Measurements from ENCODE around the gene RGL1. TPM values are rescaled to one million over a fixed set of nuclear protein-coding genes. Genes with fewer than 3 reads are reported as not detected.
A peak's percentile ranks its signal among the peaks of the same experiment; 100 is the strongest.

RGL1 gene
- total RNA-seq, 1 experiment from 2014 or later: 28.2 TPM

DNA sequence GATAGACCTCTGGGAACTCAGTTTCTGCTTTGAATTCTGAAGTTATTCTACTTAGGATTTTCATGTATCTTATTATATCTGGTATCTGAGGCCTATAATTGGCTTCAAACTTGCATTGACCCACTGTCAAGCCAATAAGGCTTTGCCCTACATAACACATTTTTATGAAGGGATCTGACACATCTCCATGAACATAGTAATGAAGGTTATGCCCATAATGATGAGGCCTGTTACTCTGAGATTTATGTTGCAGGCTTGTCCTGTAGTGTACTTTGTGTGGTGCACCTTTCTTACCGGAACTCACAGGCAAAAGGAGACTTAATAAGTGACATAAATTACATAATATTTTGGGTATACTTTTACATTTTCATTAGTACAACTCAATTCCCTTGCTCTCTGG is 14.1 kb downstream of the RGL1 start:
- Histone ChIP-seq H3K36me3 (no peaks in the 10 kb centered on the region), H3K27ac (no peak overlapping the region), H3K4me1 (replicated peaks) (peaks cover 42% of the 10 kb centered on the region), H3K9me3 (replicated peaks) (no peaks in the 10 kb centered on the region), H3K27me3 (replicated peaks) (no peaks in the 10 kb centered on the region), H3K4me3 (no peak overlapping the region)
- no peak for DNase-seq (ENCODE audit: low read depth in 1 of 2, low spot score in 2 of 2)

DNA sequence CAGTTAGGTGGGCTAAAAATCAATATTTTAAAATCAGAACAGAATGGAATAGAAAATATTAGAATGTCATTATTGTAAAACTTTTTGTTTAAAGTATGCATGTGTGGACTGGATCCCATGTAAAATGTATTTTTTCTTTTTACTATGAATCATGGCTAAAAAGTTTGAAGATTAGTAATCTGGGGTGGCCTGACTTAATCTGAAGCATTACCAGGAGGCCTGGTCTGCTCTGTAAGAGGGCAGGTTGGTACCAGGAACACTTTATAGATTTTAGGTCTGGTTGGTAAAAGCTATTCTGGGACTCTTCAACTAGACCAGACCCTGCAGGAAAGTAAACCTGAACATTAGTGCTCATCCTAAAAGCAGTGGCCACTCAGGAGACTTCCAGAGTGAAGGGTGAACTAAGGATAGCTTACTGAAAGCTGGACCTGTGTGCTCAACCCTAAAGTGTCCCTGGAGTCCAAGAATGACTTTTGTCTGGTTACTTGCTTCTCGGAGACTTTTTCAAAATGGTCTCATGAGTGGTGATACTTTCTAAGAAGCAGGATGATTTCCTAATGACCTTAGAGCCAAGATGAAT is 16.5 kb downstream of the RGL1 start:
- no peaks in the 10 kb centered on the region for H3K9me3 ChIP-seq (replicated peaks)
- no peak overlapping the region for H3K4me3 ChIP-seq
- DNase-seq (ENCODE audit: low read depth in 1 of 2, low spot score in 2 of 2): no peak
- no peaks in the 10 kb centered on the region for H3K36me3 ChIP-seq
- peaks cover 41% of the 10 kb centered on the region for H3K4me1 ChIP-seq (replicated peaks)
- H3K27me3 ChIP-seq (replicated peaks): no peaks in the 10 kb centered on the region
- H3K27ac ChIP-seq: peak overlapping the region; percentile 85

GRCh38 chr1:183821889-183822611 is 17.1 kb downstream of the RGL1 start:
- H3K4me1 ChIP-seq (replicated peaks): peaks cover 36% of the 10 kb centered on the region
- H3K27me3 ChIP-seq (replicated peaks): no peaks in the 10 kb centered on the region
- H3K27ac ChIP-seq: peak overlapping the region; percentile 85
- DNase-seq (ENCODE audit: low read depth in 1 of 2, low spot score in 2 of 2): peak in 1 of 2 experiments; percentile 87
- H3K36me3 ChIP-seq: no peaks in the 10 kb centered on the region
- no peaks in the 10 kb centered on the region for H3K9me3 ChIP-seq (replicated peaks)
- H3K4me3 ChIP-seq: no peak overlapping the region

- H3K9me3 ChIP-seq (replicated peaks): no peaks in the 10 kb centered on the region
- no peak for DNase-seq (ENCODE audit: low read depth in 1 of 2, low spot score in 2 of 2)
- no peaks in the 10 kb centered on the region for H3K27me3 ChIP-seq (replicated peaks)
- H3K4me1 ChIP-seq (replicated peaks): peaks cover 22% of the 10 kb centered on the region
- no peak overlapping the region for H3K27ac ChIP-seq
- H3K36me3 ChIP-seq: no peaks in the 10 kb centered on the region
- no peak overlapping the region for H3K4me3 ChIP-seq
These were observed 19.4 kb downstream of the RGL1 start for GRCh38 chr1:183824291-183824690.

DNA sequence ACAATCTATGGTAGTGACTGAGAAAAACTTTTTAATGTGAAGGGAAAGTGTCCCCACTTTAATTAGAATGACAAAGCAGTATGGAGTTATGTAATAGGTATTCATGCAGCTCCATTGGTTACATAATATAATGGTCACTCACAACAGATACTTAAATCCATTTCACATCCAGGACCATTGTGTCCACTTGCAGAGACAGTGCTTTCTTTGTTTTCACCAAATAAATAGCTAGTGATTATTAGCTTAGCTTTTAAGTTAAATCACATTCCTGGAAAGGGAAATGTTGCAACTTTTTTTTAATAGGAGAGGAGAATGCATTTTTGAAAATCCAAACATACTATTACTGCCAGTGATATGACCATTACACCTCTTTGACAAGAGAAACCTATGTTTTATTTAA is 22.9 kb downstream of the RGL1 start:
- peaks cover 9% of the 10 kb centered on the region for H3K4me1 ChIP-seq (replicated peaks)
- no peak for DNase-seq (ENCODE audit: low read depth in 1 of 2, low spot score in 2 of 2)
- no peak overlapping the region for H3K27ac ChIP-seq
- H3K27me3 ChIP-seq (replicated peaks): no peaks in the 10 kb centered on the region
- H3K4me3 ChIP-seq: no peak overlapping the region
- H3K36me3 ChIP-seq: no peaks in the 10 kb centered on the region
- no peaks in the 10 kb centered on the region for H3K9me3 ChIP-seq (replicated peaks)

DNA sequence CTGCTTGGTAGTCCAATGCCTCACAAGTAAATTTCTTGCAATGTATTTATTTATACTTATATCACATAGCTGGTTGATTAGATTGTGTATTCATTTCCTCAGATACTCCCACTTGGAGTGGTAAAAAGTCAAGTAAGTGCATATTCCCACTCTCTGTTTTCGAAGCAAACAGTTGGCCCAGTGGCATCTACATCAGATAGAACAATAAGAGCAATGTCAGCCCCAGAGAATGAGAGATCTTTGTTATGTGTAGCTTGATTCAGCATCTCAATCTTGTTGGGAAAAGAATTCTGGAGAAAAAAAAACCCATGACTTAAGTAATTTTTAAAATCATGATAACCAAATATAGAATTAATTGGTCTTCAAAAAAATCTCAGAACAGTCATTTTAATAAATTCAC is 25.5 kb downstream of the RGL1 start:
- H3K9me3 ChIP-seq (replicated peaks): no peaks in the 10 kb centered on the region
- H3K27me3 ChIP-seq (replicated peaks): no peaks in the 10 kb centered on the region
- no peak overlapping the region for H3K4me3 ChIP-seq
- peaks cover 7% of the 10 kb centered on the region for H3K4me1 ChIP-seq (replicated peaks)
- no peak overlapping the region for H3K27ac ChIP-seq
- no peak for DNase-seq (ENCODE audit: low read depth in 1 of 2, low spot score in 2 of 2)
- H3K36me3 ChIP-seq: no peaks in the 10 kb centered on the region

GRCh38 chr1:183831311-183831710 is 26.4 kb downstream of the RGL1 start:
- H3K4me3 ChIP-seq: no peak overlapping the region
- no peaks in the 10 kb centered on the region for H3K27me3 ChIP-seq (replicated peaks)
- no peak overlapping the region for H3K27ac ChIP-seq
- H3K9me3 ChIP-seq (replicated peaks): no peaks in the 10 kb centered on the region
- DNase-seq (ENCODE audit: low read depth in 1 of 2, low spot score in 2 of 2): no peak
- peaks cover 7% of the 10 kb centered on the region for H3K4me1 ChIP-seq (replicated peaks)
- no peaks in the 10 kb centered on the region for H3K36me3 ChIP-seq

DNA sequence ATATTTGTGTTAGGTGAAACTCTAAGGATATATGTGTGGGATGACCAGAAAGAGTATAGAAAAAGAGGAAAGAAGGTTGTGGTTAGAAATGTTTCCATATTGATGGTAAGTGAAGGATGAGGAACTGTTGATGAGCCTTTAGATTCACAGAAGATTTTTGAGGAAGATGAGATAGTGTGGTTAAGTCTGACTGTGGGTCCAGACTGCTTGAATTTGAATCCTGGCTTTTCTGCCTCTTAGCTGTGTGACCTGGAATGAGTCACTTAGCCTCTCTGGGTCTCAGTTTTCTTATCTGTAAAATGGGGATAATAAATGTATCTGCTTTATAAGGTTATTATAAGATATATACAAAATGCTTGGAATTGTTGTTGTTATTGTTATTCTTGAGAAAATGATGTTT is 27.5 kb downstream of the RGL1 start:
- Histone ChIP-seq H3K4me3 (no peak overlapping the region), H3K36me3 (no peaks in the 10 kb centered on the region), H3K9me3 (replicated peaks) (no peaks in the 10 kb centered on the region), H3K27me3 (replicated peaks) (no peaks in the 10 kb centered on the region), H3K4me1 (replicated peaks) (peaks cover 7% of the 10 kb centered on the region), H3K27ac (no peak overlapping the region)
- no peak for DNase-seq (ENCODE audit: low read depth in 1 of 2, low spot score in 2 of 2)

DNA sequence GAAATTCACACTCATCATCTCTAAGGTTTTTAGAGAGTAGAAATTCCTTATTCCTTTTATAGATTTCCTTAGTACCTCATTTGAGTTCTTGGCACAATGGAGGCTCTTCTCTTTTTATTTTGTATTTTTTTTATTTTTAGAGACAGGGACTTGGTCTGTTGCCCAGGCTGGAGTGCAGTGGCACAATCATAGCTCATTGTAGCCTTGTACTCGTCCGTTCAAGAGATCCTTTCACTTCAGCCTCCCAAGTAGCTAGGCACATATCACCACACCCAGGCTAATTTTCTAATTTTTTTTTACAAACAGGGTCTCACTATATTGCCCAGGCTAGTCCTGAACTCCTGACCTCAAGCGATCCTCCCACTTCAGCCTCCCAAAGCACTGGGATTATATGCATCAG is 29.6 kb downstream of the RGL1 start:
- Histone ChIP-seq H3K27ac (no peak overlapping the region), H3K4me1 (replicated peaks) (peaks cover 17% of the 10 kb centered on the region), H3K36me3 (peaks cover 4% of the 10 kb centered on the region), H3K27me3 (replicated peaks) (no peaks in the 10 kb centered on the region), H3K9me3 (replicated peaks) (no peaks in the 10 kb centered on the region), H3K4me3 (no peak overlapping the region)
- DNase-seq (ENCODE audit: low read depth in 1 of 2, low spot score in 2 of 2): no peak

- H3K27ac ChIP-seq: no peak overlapping the region
- H3K4me3 ChIP-seq: no peak overlapping the region
- no peaks in the 10 kb centered on the region for H3K9me3 ChIP-seq (replicated peaks)
- no peak for DNase-seq (ENCODE audit: low read depth in 1 of 2, low spot score in 2 of 2)
- H3K36me3 ChIP-seq: peaks cover 5% of the 10 kb centered on the region
- no peaks in the 10 kb centered on the region for H3K27me3 ChIP-seq (replicated peaks)
- peaks cover 29% of the 10 kb centered on the region for H3K4me1 ChIP-seq (replicated peaks)
These were observed 31.7 kb downstream of the RGL1 start for GRCh38 chr1:183836598-183836997.

DNA sequence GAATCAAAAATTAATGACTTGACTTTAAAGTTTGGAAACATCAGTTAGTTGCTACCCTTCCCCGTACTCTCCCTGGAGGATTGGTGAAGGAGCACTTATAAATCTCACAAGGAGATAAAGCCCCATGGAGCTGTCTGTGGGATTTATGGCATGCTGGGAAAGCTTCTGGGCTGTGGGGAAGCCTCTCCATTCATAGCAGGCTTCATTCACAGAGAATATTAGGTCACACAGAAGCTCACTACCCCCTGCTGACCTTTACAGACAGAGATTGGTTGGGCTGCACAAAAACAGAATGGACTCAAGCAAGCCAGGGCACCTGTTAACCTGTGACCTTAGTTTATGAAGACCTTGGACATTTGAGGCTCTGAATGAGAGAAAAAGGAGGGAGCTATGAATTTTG is 32.1 kb downstream of the RGL1 start:
- no peak for DNase-seq (ENCODE audit: low read depth in 1 of 2, low spot score in 2 of 2)
- Histone ChIP-seq H3K4me3 (no peak overlapping the region), H3K4me1 (replicated peaks) (peaks cover 33% of the 10 kb centered on the region), H3K27ac (no peak overlapping the region), H3K27me3 (replicated peaks) (no peaks in the 10 kb centered on the region), H3K9me3 (replicated peaks) (no peaks in the 10 kb centered on the region), H3K36me3 (peaks cover 5% of the 10 kb centered on the region)

- peaks cover 43% of the 10 kb centered on the region for H3K4me1 ChIP-seq (replicated peaks)
- H3K27me3 ChIP-seq (replicated peaks): no peaks in the 10 kb centered on the region
- H3K9me3 ChIP-seq (replicated peaks): no peaks in the 10 kb centered on the region
- H3K27ac ChIP-seq: no peak overlapping the region
- peaks cover 5% of the 10 kb centered on the region for H3K36me3 ChIP-seq
- no peak overlapping the region for H3K4me3 ChIP-seq
- DNase-seq (ENCODE audit: low read depth in 1 of 2, low spot score in 2 of 2): no peak
These were observed 33.3 kb downstream of the RGL1 start for GRCh38 chr1:183838221-183838620.

DNA sequence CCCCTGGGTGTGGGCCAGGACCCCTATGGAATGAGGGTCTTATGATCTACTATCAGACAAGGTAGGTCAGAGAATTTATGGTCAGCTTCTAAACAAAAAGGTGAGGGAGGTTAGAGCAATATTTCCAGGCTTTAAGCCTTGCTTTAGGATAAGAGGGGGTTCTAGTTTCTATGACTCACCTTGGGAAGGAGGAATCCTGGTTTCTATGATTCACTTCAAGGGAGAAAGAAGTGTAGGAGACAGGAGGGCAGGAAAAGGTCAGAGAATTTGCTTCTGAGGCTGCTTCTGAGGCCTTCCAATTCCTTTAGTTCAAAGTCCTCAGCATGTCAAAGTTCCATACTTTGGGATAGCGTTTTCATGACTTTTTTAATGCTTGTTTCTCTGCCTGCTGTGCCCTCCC is 35.2 kb downstream of the RGL1 start:
- H3K4me1 ChIP-seq (replicated peaks): peaks cover 62% of the 10 kb centered on the region
- H3K27me3 ChIP-seq (replicated peaks): no peaks in the 10 kb centered on the region
- H3K36me3 ChIP-seq: peaks cover 5% of the 10 kb centered on the region
- H3K27ac ChIP-seq: peak overlapping the region; percentile 42
- no peak overlapping the region for H3K4me3 ChIP-seq
- DNase-seq (ENCODE audit: low read depth in 1 of 2, low spot score in 2 of 2): peak in 1 of 2 experiments; percentile 34
- H3K9me3 ChIP-seq (replicated peaks): no peaks in the 10 kb centered on the region

DNA sequence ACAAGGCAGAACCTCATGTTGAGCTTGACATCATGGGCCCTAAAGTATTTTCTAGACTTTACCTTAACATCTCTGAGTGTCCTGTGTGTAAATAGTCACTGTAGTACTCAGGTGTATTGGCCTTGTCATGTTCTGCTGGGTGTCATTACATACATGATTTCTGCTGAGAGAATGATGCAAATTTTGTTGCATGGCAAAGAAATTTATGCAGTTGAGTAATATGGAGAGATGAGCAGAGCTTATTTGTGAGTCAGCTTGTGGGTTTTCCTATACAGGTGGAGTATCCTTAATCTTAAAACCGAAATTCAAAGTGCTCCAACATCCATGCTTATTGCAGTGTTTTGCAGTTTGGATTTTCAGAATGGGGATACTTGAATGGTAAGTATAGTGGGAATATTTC is 36.6 kb downstream of the RGL1 start:
- Histone ChIP-seq H3K36me3 (peaks cover 5% of the 10 kb centered on the region), H3K27ac (peak overlapping the region; percentile 86), H3K9me3 (replicated peaks) (no peaks in the 10 kb centered on the region), H3K4me3 (no peak overlapping the region), H3K4me1 (replicated peaks) (peaks cover 72% of the 10 kb centered on the region), H3K27me3 (replicated peaks) (no peaks in the 10 kb centered on the region)
- no peak for DNase-seq (ENCODE audit: low read depth in 1 of 2, low spot score in 2 of 2)

Measured in SJSA1 (cell line).